B cell (primary cell): Measurements from ENCODE around the gene TBC1D22A. TPM values are rescaled to one million over a fixed set of nuclear protein-coding genes. Genes with fewer than 3 reads are reported as not detected.

Experiments used
- ATAC-seq: fragments of 200-7000 bp; cut with Tn5 transposase; one replicate; pipeline ENCODE4 v1.10.0; 2021; ENCODE audit warnings: low read depth, mild to moderate bottlenecking, moderate number of reproducible peaks, moderate library complexity
- CTCF ChIA-PET: fragments of 350-600 bp; sonication (Branson Sonifier 250); formaldehyde crosslinking; loops from one replicate; lab custom pipeline; 2021; ENCODE audit warnings: antibody characterized with exemption, inconsistent platforms; lab: Charles Lee
- POLR2A ChIA-PET: fragments of 350-600 bp; sonication (Branson Sonifier 250); formaldehyde crosslinking; loops from one replicate; lab custom pipeline; 2021; ENCODE audit warnings: antibody characterized with exemption; lab: Charles Lee
- DNase-seq: peaks from one replicate; pipeline ENCODE4 v3.0.0; 2013
- H2AFZ ChIP-seq: 2 replicates; pipeline ENCODE4 v1.6.1; 2012; ENCODE audit warnings: mild to moderate bottlenecking, low read depth, low read length; ENCODE audit not compliant: insufficient read depth, poor library complexity, severe bottlenecking
- H3K27ac ChIP-seq, 2 donors: 1 replicate in 1 of 2; 2 replicates in 1 of 2; pipeline ENCODE4 v1.5.1; 2012 to 2013; ENCODE audit warnings: low read length in 2 of 2, mild to moderate bottlenecking in 2 of 2, moderate library complexity in 1 of 2
- H3K27me3 ChIP-seq, 4 experiments: fragments of 200-600 bp in 1 of 4; sonication (generic) in 1 of 4; replicated peaks in 1 of 4; 1 replicate in 2 of 4; 2 replicates in 2 of 4; pipeline versions ENCODE4 v1.6.1 to v1.7.0; 2013 to 2016; ENCODE audit warnings: low read length in 3 of 4, mild to moderate bottlenecking in 2 of 4, mixed read lengths in 1 of 4, moderate library complexity in 1 of 4; ENCODE audit not compliant: insufficient read depth in 4 of 4, control insufficient read depth in 3 of 4; ENCODE audit errors: control extremely low read depth in 1 of 4
- H3K36me3 ChIP-seq, 2 experiments: replicated peaks in 1 of 2; 1 replicate in 1 of 2; 2 replicates in 1 of 2; pipeline versions ENCODE4 v1.6.1 to v1.7.1; 2013; ENCODE audit warnings: low read length in 1 of 2; ENCODE audit not compliant: insufficient read depth in 2 of 2, control insufficient read depth in 1 of 2; ENCODE audit errors: control extremely low read depth in 1 of 2, extremely low read depth in 1 of 2
- H3K4me1 ChIP-seq, 2 donors: fragments of 200-600 bp in 1 of 2; sonication (generic) in 1 of 2; 1 replicate in 1 of 2; 2 replicates in 1 of 2; pipeline versions ENCODE4 v1.5.1 to v1.6.1; 2013 to 2017; ENCODE audit warnings: low read length in 2 of 2; ENCODE audit not compliant: control insufficient read depth in 2 of 2, insufficient read depth in 2 of 2
- H3K4me2 ChIP-seq: replicated peaks from 2 replicates; pipeline ENCODE3; 2012; ENCODE audit warnings: mild to moderate bottlenecking, low read depth, low read length; ENCODE audit not compliant: poor library complexity, severe bottlenecking
- H3K4me3 ChIP-seq, 5 experiments: fragments of 200-600 bp in 1 of 5; sonication (generic) in 1 of 5; 1 replicate in 3 of 5; 2 replicates in 2 of 5; pipeline versions ENCODE4 v1.5.1 to v1.7.0; 2011 to 2016; ENCODE audit warnings: low read length in 4 of 5, mild to moderate bottlenecking in 4 of 5, low read depth in 2 of 5, control low read depth in 1 of 5, moderate library complexity in 1 of 5; ENCODE audit not compliant: insufficient read depth in 1 of 5; ENCODE audit errors: control extremely low read depth in 1 of 5, extremely low read depth in 1 of 5
- H3K79me2 ChIP-seq: fragments of 200-600 bp; sonication (generic); one replicate; pipeline ENCODE4 v1.6.0; 2016; ENCODE audit warnings: low read length; ENCODE audit not compliant: control insufficient read depth, insufficient read depth
- H3K9ac ChIP-seq: fragments of 200-600 bp; sonication (generic); 2 replicates; pipeline ENCODE4 v1.6.1; 2017; ENCODE audit warnings: mild to moderate bottlenecking, low read length, moderate library complexity
- H3K9me3 ChIP-seq, 3 donors: one replicate each; pipeline versions ENCODE4 v1.6.1 to v1.7.1; 2013; ENCODE audit warnings: low read length in 2 of 3; ENCODE audit not compliant: control insufficient read depth in 2 of 3, insufficient read depth in 1 of 3; ENCODE audit errors: control extremely low read depth in 1 of 3
- H4K20me1 ChIP-seq: 2 replicates; pipeline ENCODE4 v1.6.0; 2012; ENCODE audit warnings: mild to moderate bottlenecking, low read length; ENCODE audit not compliant: insufficient read depth, control insufficient read depth, poor library complexity, severe bottlenecking
- H3K27ac Mint-ChIP-seq: one replicate; pipeline ENCODE4 v1.8.0; 2021; ENCODE audit warnings: mixed read lengths
- H3K27me3 Mint-ChIP-seq: one replicate; pipeline ENCODE4 v1.8.0; 2021; ENCODE audit warnings: mixed read lengths
- H3K4me1 Mint-ChIP-seq: one replicate; pipeline ENCODE4 v1.8.0; 2021; ENCODE audit warnings: mixed read lengths
- H3K4me3 Mint-ChIP-seq: one replicate; pipeline ENCODE4 v1.8.0; 2021; ENCODE audit warnings: mixed read lengths
- H3K9me3 Mint-ChIP-seq: one replicate; pipeline ENCODE4 v1.8.0; 2022; ENCODE audit warnings: mixed read lengths; ENCODE audit not compliant: insufficient read depth
- CTCF ChIP-seq: fragments of 200-600 bp; IDR thresholded peaks from one replicate; pipeline ENCODE4 v1.8.0; 2022; ENCODE audit warnings: antibody characterized with exemption, mild to moderate bottlenecking
- EZH2 ChIP-seq: IDR thresholded peaks from 2 replicates; pipeline ENCODE4 v1.6.1; 2012; ENCODE audit warnings: borderline replicate concordance, low read depth, mild to moderate bottlenecking, moderate library complexity, low read length; ENCODE audit not compliant: insufficient read depth, poor library complexity, severe bottlenecking
- WGBS: methylation state at CpG from one replicate; pipeline ENCODE4 v1.1.5; 2013; ENCODE audit warnings: missing lambda C conversion rate; ENCODE audit not compliant: insufficient coverage; 5-methylcytosine and 5-hydroxymethylcytosine counted together
- intact Hi-C: fragments of 100-400 bp; cut with micrococcal nuclease; formaldehyde crosslinking; loops from one replicate; pipeline ENCODE4 v1.10.0; 2022
- polyA plus RNA-seq: library from polyadenylated mRNA; depleted of rRNA; stranded (reverse); fragments of >200 nt; gene quantifications from 2 replicates; pipeline ENCODE4 v1.2.3, GENCODE V29; 2012
- total RNA-seq, 2 donors: library from RNA; stranded (reverse); fragments of 120-200 nt in 1 of 2; gene quantifications; 1 replicate in 1 of 2; 2 replicates in 1 of 2; pipeline versions ENCODE4 v1.2.3 to v1.2.4, GENCODE V29; 2013 to 2022

Gene TBC1D22A
- total and polyA plus RNA-seq, 2 donors (not counting 1 experiment from before 2014, with no cell fraction given) = 73.8 to 128 TPM

GRCh38 chr22:46748206-46748907 lies 14.1 kb upstream of the TBC1D22A start:
- ATAC-seq = no peak
- peaks cover 13 to 28% of the 10 kb centered on the region in 2 donors for H3K4me1 ChIP-seq
- Mint-ChIP-seq H3K27me3 (peaks cover 8% of the 10 kb centered on the region), H3K27ac (no peak overlapping the region), H3K4me3 (no peak overlapping the region), H3K9me3 (no peaks in the 10 kb centered on the region), H3K4me1 (peaks cover 15% of the 10 kb centered on the region)
- no peak overlapping the region for H3K27ac ChIP-seq
- intact Hi-C loops = no loop called here
- no peak for TF ChIP-seq CTCF
- TF ChIP-seq EZH2 = no peak
- H3K9ac ChIP-seq = no peak overlapping the region
- H4K20me1 ChIP-seq = no peaks in the 10 kb centered on the region
- ChIA-PET CTCF (interaction anchor here (1.1 to 3.8 kb wide), 4 partner anchors 9 to 185 kb away, joined by 3 to 19 read pairs (median 11); partner anchors contain the start of gene TBC1D22A), POLR2A (interaction anchor here (1.0 kb wide), 1 partner anchor 14 kb away, joined by 12 read pairs; the partner anchor contains the start of gene TBC1D22A)
- H3K4me3 ChIP-seq = no peak overlapping the region
- WGBS = over 99% methylated on average over 10 of the region's 20 CpGs
- H3K4me2 ChIP-seq = no peak overlapping the region
- no peaks in the 10 kb centered on the region for H3K36me3 ChIP-seq
- peaks cover 0 to under 1% (median 0%) of the 10 kb centered on the region in 3 donors for H3K9me3 ChIP-seq
- no peak for DNase-seq
- peaks cover 0 to 6% (median 0%) of the 10 kb centered on the region in 4 experiments for H3K27me3 ChIP-seq
- no peaks in the 10 kb centered on the region for H3K79me2 ChIP-seq
- no peak overlapping the region for H2AFZ ChIP-seq
